Aorta (tissue), 5 donors: ENCODE measurements around the gene RPL22. TPM values are rescaled to one million over a fixed set of nuclear protein-coding genes. Genes with fewer than 3 reads are reported as not detected.

Source experiments
- ATAC-seq: fragments of 200-7000 bp; cut with Tn5 transposase; one replicate; pipeline ENCODE4 v1.9.1; 2022; ENCODE audit warnings: moderate library complexity; ENCODE audit not compliant: low FRiP score
- DNase-seq, 2 donors: peaks; one replicate each; pipeline ENCODE4 v3.0.0-alpha.2; 2020
- H3K27ac ChIP-seq, 2 donors: one replicate each; pipeline ENCODE4 v1.5.1; 2013; ENCODE audit warnings: low read length in 2 of 2, mild to moderate bottlenecking in 2 of 2, moderate library complexity in 2 of 2, control low read depth in 1 of 2, inconsistent platforms in 1 of 2, low read depth in 1 of 2
- H3K27me3 ChIP-seq, 2 donors: one replicate each; pipeline ENCODE4 v1.6.1; 2013; ENCODE audit warnings: control low read depth in 1 of 2, low read length in 1 of 2, mild to moderate bottlenecking in 1 of 2, moderate library complexity in 1 of 2; ENCODE audit not compliant: insufficient read depth in 2 of 2, control insufficient read depth in 1 of 2
- H3K36me3 ChIP-seq, 2 donors: one replicate each; pipeline ENCODE4 v1.6.1; 2013; ENCODE audit warnings: control low read depth in 1 of 2, low read length in 1 of 2, mild to moderate bottlenecking in 1 of 2; ENCODE audit not compliant: insufficient read depth in 2 of 2, control insufficient read depth in 1 of 2
- H3K4me1 ChIP-seq, 2 donors: one replicate each; pipeline ENCODE4 v1.6.1; 2013; ENCODE audit warnings: low read length in 2 of 2, control low read depth in 1 of 2, mild to moderate bottlenecking in 1 of 2, moderate library complexity in 1 of 2; ENCODE audit not compliant: insufficient read depth in 2 of 2, control insufficient read depth in 1 of 2
- H3K4me3 ChIP-seq, 2 donors: one replicate each; pipeline ENCODE4 v1.5.1; 2013; ENCODE audit warnings: low read length in 2 of 2, control low read depth in 1 of 2, mild to moderate bottlenecking in 1 of 2
- H3K9me3 ChIP-seq: one replicate; pipeline ENCODE4 v1.6.1; 2013; ENCODE audit warnings: mild to moderate bottlenecking, low read length; ENCODE audit not compliant: control insufficient read depth
- WGBS, 2 donors: extraction: QIAGEN DNeasy Blood & Tissue Kit; methylation state at CpG; one replicate each; pipeline ENCODE4 v1.1.7; 2013; 5-methylcytosine and 5-hydroxymethylcytosine counted together
- intact Hi-C, 2 donors: fragments of 100-400 bp; cut with DNase I; formaldehyde crosslinking; loops; one replicate each; pipeline versions ENCODE4 v1.14.2 to v1.15.0; 2022
- polyA plus RNA-seq, 2 donors: library from polyadenylated mRNA; stranded (reverse); fragments of 200-250 nt; gene quantifications; one replicate each; pipeline ENCODE4 v1.2.3, GENCODE V29; 2013
- total RNA-seq, 2 donors: library from RNA; stranded (reverse); fragmentation: NEBNext Ultra II Directional; extraction: Animal tissue kit (Norgen Biotek cat#: 25700); gene quantifications; one replicate each; pipeline ENCODE4 v1.2.1, GENCODE V29; 2021
- donor health status: healthy with polysubstance abuse.
- donor health status: Bipolar disorder and iron deficiency.
- donor health status: DM: no; HTN: no; CAD: no.
- donor health status: DM: no; HTN: no; CAD: no.
- donor health status: DM: yes; HTN: yes; CAD: no.

RPL22 gene
- total and polyA plus RNA-seq, 4 donors, result 309 to 547 (median 352) TPM

DNA sequence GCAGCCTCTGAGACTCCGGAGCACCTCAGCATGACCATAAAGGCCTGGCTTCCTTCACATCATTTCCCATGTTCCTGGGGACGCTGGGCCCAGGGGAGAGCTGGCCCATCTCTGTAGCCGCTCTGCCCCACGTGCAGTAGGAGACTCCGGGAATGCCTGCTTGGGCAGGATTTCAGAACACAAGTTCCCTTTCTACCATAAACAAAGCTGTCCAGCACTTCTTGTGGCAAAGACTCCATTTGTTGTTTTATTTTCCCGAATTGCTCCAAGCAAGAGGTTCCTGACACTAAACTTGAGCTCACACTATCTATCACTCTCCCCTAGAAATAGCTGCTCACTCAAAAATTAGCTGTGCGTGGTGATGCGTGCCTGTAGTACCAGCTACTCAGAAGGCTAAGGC lies 41.2 kb downstream of the RPL22 start:
- H3K27me3 ChIP-seq, result no peaks in the 10 kb centered on the region
- H3K9me3 ChIP-seq, result no peaks in the 10 kb centered on the region
- intact Hi-C loops, result no loop called here
- H3K27ac ChIP-seq, result no peak overlapping the region
- WGBS, 2 donors, result 69 to 71% methylated on average over 8 of the region's 8 CpGs
- ATAC-seq, result no peak
- no peak overlapping the region for H3K4me3 ChIP-seq
- H3K4me1 ChIP-seq, result no peaks in the 10 kb centered on the region
- no peaks in the 10 kb centered on the region for H3K36me3 ChIP-seq
- DNase-seq, result no peak

DNA sequence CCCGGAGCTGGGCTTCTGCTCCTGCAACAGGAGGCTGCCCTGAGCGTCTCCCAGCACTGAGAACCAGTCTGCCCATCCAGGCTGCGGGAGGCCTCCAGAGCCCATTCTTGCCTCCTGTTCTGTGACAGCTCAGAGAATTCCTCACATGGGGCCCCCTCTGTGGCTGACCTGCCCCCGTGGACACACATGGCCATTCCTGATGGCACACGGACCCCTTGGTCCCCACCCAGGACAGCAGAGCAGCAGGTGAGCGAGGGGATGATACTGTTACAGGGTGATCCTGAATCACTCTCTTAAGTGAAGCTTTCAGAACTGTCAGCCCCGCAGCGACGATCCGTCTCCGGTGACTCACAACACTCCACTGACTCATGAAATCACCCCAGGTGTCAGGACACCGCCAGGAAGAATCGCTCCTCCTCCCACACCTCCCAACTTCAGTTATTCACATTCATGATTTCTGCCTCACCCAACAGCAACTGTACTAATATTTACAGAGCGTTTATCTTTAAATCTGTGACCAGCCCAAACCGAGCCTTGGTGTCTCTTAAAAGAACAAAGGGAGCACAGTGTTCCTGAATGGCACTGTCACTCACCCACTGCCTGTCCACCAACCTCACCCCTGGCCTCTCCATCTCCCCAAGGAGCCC lies 41.7 kb downstream of the RPL22 start:
- ATAC-seq, result no peak
- no peak for DNase-seq
- no peaks in the 10 kb centered on the region for H3K27me3 ChIP-seq
- H3K4me3 ChIP-seq, result no peak overlapping the region
- intact Hi-C loops, result no loop called here
- 69 to 72% methylated on average over 15 of the region's 15 CpGs for WGBS, 2 donors
- H3K9me3 ChIP-seq, result no peaks in the 10 kb centered on the region
- no peak overlapping the region for H3K27ac ChIP-seq
- H3K36me3 ChIP-seq, result no peaks in the 10 kb centered on the region
- H3K4me1 ChIP-seq, result no peaks in the 10 kb centered on the region

DNA sequence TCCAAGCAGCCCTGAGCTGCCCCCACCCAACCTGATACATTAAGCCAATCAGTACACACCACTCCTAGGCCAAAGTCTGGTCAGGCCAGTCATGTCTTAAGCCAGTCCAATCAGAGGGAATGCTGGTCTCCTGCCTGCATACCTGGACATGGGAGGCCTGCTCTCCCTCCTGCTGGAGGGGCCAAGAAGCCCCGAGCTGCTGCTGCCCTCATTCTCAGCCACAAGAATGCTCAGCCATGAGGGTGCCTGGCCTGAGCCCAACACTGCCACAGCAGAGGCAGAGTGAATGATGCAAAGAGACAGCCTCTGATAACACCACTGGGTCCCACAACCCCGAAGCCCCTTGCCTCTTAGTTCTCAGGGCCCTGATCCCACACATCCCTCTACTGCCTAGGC lies 42.3 kb downstream of the RPL22 start:
- Histone ChIP-seq H3K4me3 (no peak overlapping the region), H3K36me3 (no peaks in the 10 kb centered on the region), H3K27me3 (no peaks in the 10 kb centered on the region), H3K4me1 (no peaks in the 10 kb centered on the region), H3K27ac (no peak overlapping the region), H3K9me3 (no peaks in the 10 kb centered on the region)
- intact Hi-C loops, result no loop called here
- ATAC-seq (no peak), DNase-seq (no peak)
- WGBS, 2 donors, result 60 to 61% methylated on average over 2 of the region's 2 CpGs

DNA sequence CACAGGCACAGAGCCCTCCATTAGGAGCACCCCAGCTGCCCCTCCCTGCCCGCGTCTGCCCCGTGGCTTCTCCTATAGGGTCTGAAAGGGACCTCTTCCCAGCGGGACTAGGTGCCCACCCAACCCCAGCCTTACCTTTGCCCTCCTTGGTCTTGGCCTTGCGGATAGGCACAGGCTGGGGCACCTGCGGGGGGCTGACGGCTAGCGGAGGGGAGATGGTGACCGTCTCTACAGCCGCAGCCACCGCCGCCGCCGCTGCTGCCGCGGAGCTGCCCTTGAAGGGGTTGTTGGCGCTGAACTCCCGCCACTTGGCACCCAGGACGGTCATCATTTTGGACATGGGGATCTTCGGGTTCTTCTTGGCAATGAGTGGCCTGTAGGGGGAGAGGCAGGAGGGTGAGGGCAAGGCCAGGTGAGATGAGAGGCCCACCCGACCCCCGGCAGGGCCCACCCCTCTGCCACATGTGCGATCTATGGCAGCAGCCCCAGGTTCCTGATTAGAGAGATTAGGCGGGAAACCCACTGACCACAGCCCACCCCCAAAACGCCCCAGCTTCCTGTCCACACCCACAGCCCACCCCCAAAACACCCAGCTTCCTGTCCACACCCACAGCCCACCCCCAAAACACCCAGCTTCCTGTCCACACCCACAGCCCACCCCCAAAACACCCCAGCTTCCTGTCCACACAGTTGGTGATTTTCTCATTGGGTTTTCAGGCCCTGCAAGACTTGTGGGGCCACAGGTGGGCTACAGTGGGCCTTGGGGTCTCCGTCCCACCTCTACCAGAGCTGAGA lies 44.7 kb downstream of the RPL22 start:
- H3K36me3 ChIP-seq, result no peaks in the 10 kb centered on the region
- no peak for ATAC-seq
- H3K27ac ChIP-seq, result no peak overlapping the region
- no peaks in the 10 kb centered on the region for H3K9me3 ChIP-seq
- WGBS, 2 donors, result 91% methylated on average over 25 to 26 of the region's 26 CpGs
- no peaks in the 10 kb centered on the region for H3K27me3 ChIP-seq
- intact Hi-C loops, result no loop called here
- no peaks in the 10 kb centered on the region for H3K4me1 ChIP-seq
- no peak overlapping the region for H3K4me3 ChIP-seq
- DNase-seq, result no peak

DNA sequence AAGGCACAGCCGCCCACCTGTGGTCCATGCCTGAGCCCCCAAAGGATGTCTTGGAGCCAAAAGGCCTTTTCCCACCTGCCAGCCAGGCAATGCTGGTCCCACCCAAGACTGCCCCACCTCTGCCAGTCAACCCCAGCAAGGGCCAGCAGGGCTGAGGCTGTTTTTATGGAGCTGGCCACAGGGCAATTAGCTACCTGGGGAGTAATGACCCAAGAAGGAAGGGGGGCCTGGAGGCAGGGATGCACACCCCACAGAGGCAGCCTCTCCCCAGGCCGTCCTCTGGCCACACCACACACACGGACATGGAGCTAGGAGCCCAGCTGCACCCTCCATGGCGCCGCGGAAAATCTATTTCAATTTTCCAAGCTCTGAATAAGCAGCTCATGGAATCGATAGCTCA lies 46.5 kb downstream of the RPL22 start:
- DNase-seq (no peak), ATAC-seq (no peak)
- Histone ChIP-seq H3K27ac (no peak overlapping the region), H3K27me3 (no peaks in the 10 kb centered on the region), H3K36me3 (no peaks in the 10 kb centered on the region), H3K9me3 (no peaks in the 10 kb centered on the region), H3K4me3 (no peak overlapping the region), H3K4me1 (no peaks in the 10 kb centered on the region)
- WGBS, 2 donors, result 79 to 83% methylated on average over 7 of the region's 7 CpGs
- intact Hi-C loops, result no loop called here

DNA sequence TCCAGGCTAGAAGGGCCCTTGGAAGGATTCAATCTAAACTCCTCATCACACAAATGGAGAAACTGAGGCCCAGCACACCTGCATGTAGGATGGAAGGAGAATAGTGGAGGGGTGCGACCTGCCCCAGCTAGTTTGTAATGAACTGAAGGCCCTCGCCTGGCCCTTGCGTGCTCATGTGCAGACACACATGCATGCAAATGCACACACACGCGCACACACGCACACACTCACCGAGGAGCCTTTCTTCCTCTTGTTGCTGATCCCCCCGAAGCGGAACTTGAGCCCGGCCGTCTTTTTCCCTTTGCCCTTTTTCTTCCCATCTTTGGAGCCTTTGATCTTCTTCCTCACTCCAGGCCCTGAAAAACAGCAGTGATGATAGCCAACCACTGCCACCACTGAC lies 47.2 kb downstream of the RPL22 start:
- no peak for ATAC-seq
- Histone ChIP-seq H3K27ac (no peak overlapping the region), H3K27me3 (no peaks in the 10 kb centered on the region), H3K4me3 (no peak overlapping the region), H3K9me3 (no peaks in the 10 kb centered on the region), H3K4me1 (no peaks in the 10 kb centered on the region), H3K36me3 (no peaks in the 10 kb centered on the region)
- WGBS, 2 donors, result 71 to 76% methylated on average over 11 of the region's 11 CpGs
- DNase-seq, result no peak
- intact Hi-C loops, result no loop called here

DNA sequence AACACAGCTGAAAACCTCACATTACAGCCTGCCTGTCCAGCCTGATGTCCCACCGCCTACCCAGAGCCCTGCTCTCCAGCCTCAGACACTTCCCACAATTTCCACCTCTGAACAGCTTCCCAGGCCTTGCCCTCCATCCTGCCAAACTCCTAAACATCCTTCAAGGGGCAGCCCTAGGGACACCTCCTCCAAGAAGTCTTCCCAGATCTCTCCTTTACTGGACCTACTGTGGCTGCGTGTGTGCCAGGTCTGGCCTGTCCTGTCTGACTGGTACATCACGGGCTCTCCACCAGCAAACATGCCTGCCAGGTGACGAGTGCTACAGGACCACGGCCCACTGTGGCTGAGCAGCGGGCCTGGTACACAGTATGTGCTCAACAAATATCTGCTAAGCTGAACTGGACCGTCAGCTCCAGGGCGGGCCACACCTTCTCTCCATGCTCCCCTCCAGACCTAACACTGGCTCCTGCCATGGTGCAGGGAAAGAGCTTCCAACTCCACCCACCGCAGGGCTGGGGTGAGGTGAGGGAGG lies 48.0 kb downstream of the RPL22 start:
- H3K27ac ChIP-seq, result no peak overlapping the region
- WGBS, 2 donors, result 90 to 94% methylated on average over 9 of the region's 9 CpGs
- no peaks in the 10 kb centered on the region for H3K9me3 ChIP-seq
- H3K4me3 ChIP-seq, result no peak overlapping the region
- no peaks in the 10 kb centered on the region for H3K27me3 ChIP-seq
- DNase-seq (no peak), ATAC-seq (no peak)
- intact Hi-C loops, result no loop called here
- H3K4me1 ChIP-seq, result no peaks in the 10 kb centered on the region
- H3K36me3 ChIP-seq, result no peaks in the 10 kb centered on the region

DNA sequence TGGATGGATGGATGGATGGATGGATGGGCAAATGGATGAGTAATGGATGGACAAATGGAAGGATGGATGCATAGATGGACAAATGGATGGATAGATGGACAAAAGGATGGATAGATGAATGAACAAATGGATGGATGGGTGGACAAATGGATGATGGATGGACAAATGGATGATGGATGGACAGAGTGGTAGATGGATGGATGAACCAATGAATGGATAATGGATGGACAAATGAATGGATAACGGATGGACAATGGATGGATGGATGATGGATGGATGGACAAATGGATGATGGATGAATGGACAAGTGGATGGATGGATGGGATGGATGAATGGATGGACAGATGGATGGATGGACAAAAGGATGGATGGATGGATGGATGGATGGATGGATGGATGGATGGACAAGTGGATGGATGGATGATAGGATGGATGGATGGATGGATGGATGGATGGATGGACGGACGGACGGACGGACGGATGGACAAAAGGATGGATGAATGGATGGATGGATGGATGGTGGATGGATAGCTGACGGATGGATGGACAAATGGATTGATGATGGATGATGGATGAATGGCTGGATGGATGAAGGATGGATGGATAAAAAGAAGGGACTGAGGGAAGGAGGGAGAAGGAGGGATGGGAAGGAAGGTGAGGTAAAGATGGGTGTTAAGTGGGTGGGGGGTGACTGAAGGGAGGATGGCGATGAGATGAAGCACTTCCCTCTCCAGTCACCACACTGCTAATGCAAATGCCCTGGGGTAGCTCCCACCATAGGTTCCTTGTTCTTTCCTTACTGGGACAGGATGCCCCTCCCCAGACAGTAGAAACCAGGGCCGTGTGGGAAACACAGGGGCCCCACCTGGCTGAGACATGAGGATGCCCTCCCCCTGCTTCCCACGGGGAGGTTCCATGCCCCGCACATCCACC lies 49.1 kb downstream of the RPL22 start:
- H3K9me3 ChIP-seq, result no peaks in the 10 kb centered on the region
- H3K27ac ChIP-seq, result no peak overlapping the region
- intact Hi-C loops, result no loop called here
- 91 to 92% methylated on average over 11 of the region's 11 CpGs for WGBS, 2 donors
- no peaks in the 10 kb centered on the region for H3K4me1 ChIP-seq
- no peaks in the 10 kb centered on the region for H3K27me3 ChIP-seq
- ATAC-seq (no peak), DNase-seq (no peak)
- no peaks in the 10 kb centered on the region for H3K36me3 ChIP-seq
- no peak overlapping the region for H3K4me3 ChIP-seq
